Measurements from ENCODE around the gene KLF6.

KLF6 gene

GRCh38 chr10:3792710-3793219, 7.8 kb upstream of the KLF6 start:
- H3K27ac ChIP-seq (ENCODE audit: low read depth, low read length) = no peak overlapping the region
- no peaks in the 10 kb centered on the region for H3K4me1 ChIP-seq (ENCODE audit: control insufficient read depth, insufficient read depth, low read length)
- H3K27me3 ChIP-seq (ENCODE audit: control insufficient read depth, insufficient read depth, low read length) = no peaks in the 10 kb centered on the region
- no peak overlapping the region for H3K4me3 ChIP-seq (ENCODE audit: low read length)
- H3K36me3 ChIP-seq (ENCODE audit: control insufficient read depth, insufficient read depth, low read length) = no peaks in the 10 kb centered on the region
- no peak overlapping the region for H3K9ac ChIP-seq (ENCODE audit: low read length)

- Histone ChIP-seq H3K36me3 (ENCODE audit: control insufficient read depth, insufficient read depth, low read length) (no peaks in the 10 kb centered on the region), H3K9ac (ENCODE audit: low read length) (peak overlapping the region; percentile 16), H3K27me3 (ENCODE audit: control insufficient read depth, insufficient read depth, low read length) (no peaks in the 10 kb centered on the region), H3K27ac (ENCODE audit: low read depth, low read length) (no peak overlapping the region), H3K4me3 (ENCODE audit: low read length) (no peak overlapping the region), H3K4me1 (ENCODE audit: control insufficient read depth, insufficient read depth, low read length) (no peaks in the 10 kb centered on the region)
Measured at GRCh38 chr10:3791974-3792633, 7.1 kb upstream of the KLF6 start.

- Histone ChIP-seq H3K4me3 (ENCODE audit: low read length) (no peak overlapping the region), H3K27me3 (ENCODE audit: control insufficient read depth, insufficient read depth, low read length) (no peaks in the 10 kb centered on the region), H3K27ac (ENCODE audit: low read depth, low read length) (no peak overlapping the region), H3K36me3 (ENCODE audit: control insufficient read depth, insufficient read depth, low read length) (no peaks in the 10 kb centered on the region), H3K9ac (ENCODE audit: low read length) (no peak overlapping the region), H3K4me1 (ENCODE audit: control insufficient read depth, insufficient read depth, low read length) (no peaks in the 10 kb centered on the region)
Measured at GRCh38 chr10:3790858-3791257, 5.8 kb upstream of the KLF6 start.

GRCh38 chr10:3790272-3790671, 5.3 kb upstream of the KLF6 start:
- Histone ChIP-seq H3K27ac (ENCODE audit: low read depth, low read length) (no peak overlapping the region), H3K9ac (ENCODE audit: low read length) (no peak overlapping the region), H3K27me3 (ENCODE audit: control insufficient read depth, insufficient read depth, low read length) (no peaks in the 10 kb centered on the region), H3K4me3 (ENCODE audit: low read length) (no peak overlapping the region), H3K36me3 (ENCODE audit: control insufficient read depth, insufficient read depth, low read length) (no peaks in the 10 kb centered on the region), H3K4me1 (ENCODE audit: control insufficient read depth, insufficient read depth, low read length) (no peaks in the 10 kb centered on the region)

GRCh38 chr10:3789621-3790020, 4.6 kb upstream of the KLF6 start:
- Histone ChIP-seq H3K36me3 (ENCODE audit: control insufficient read depth, insufficient read depth, low read length) (no peaks in the 10 kb centered on the region), H3K4me1 (ENCODE audit: control insufficient read depth, insufficient read depth, low read length) (no peaks in the 10 kb centered on the region), H3K27me3 (ENCODE audit: control insufficient read depth, insufficient read depth, low read length) (no peaks in the 10 kb centered on the region), H3K9ac (ENCODE audit: low read length) (no peak overlapping the region), H3K27ac (ENCODE audit: low read depth, low read length) (no peak overlapping the region), H3K4me3 (ENCODE audit: low read length) (no peak overlapping the region)

- H3K4me3 ChIP-seq (ENCODE audit: low read length) = no peak overlapping the region
- H3K27me3 ChIP-seq (ENCODE audit: control insufficient read depth, insufficient read depth, low read length) = no peaks in the 10 kb centered on the region
- H3K9ac ChIP-seq (ENCODE audit: low read length) = no peak overlapping the region
- H3K4me1 ChIP-seq (ENCODE audit: control insufficient read depth, insufficient read depth, low read length) = no peaks in the 10 kb centered on the region
- H3K36me3 ChIP-seq (ENCODE audit: control insufficient read depth, insufficient read depth, low read length) = no peaks in the 10 kb centered on the region
- no peak overlapping the region for H3K27ac ChIP-seq (ENCODE audit: low read depth, low read length)
Measured at GRCh38 chr10:3787816-3788215, 2.8 kb upstream of the KLF6 start.

GRCh38 chr10:3787016-3787400, 2.0 kb upstream of the KLF6 start:
- Histone ChIP-seq H3K4me1 (ENCODE audit: control insufficient read depth, insufficient read depth, low read length) (no peaks in the 10 kb centered on the region), H3K9ac (ENCODE audit: low read length) (no peak overlapping the region), H3K4me3 (ENCODE audit: low read length) (no peak overlapping the region), H3K27me3 (ENCODE audit: control insufficient read depth, insufficient read depth, low read length) (no peaks in the 10 kb centered on the region), H3K36me3 (ENCODE audit: control insufficient read depth, insufficient read depth, low read length) (no peaks in the 10 kb centered on the region), H3K27ac (ENCODE audit: low read depth, low read length) (peak overlapping the region; percentile 99)

GRCh38 chr10:3786295-3787015, 1.4 kb upstream of the KLF6 start:
- Histone ChIP-seq H3K4me3 (ENCODE audit: low read length) (no peak overlapping the region), H3K36me3 (ENCODE audit: control insufficient read depth, insufficient read depth, low read length) (peaks cover 4% of the 10 kb centered on the region), H3K27ac (ENCODE audit: low read depth, low read length) (peak overlapping the region; percentile 99), H3K27me3 (ENCODE audit: control insufficient read depth, insufficient read depth, low read length) (no peaks in the 10 kb centered on the region), H3K4me1 (ENCODE audit: control insufficient read depth, insufficient read depth, low read length) (peaks cover 3% of the 10 kb centered on the region), H3K9ac (ENCODE audit: low read length) (no peak overlapping the region)

- H3K4me1 ChIP-seq (ENCODE audit: control insufficient read depth, insufficient read depth, low read length) = peaks cover 9% of the 10 kb centered on the region
- H3K36me3 ChIP-seq (ENCODE audit: control insufficient read depth, insufficient read depth, low read length) = peaks cover 8% of the 10 kb centered on the region
- no peaks in the 10 kb centered on the region for H3K27me3 ChIP-seq (ENCODE audit: control insufficient read depth, insufficient read depth, low read length)
Measured at GRCh38 chr10:3785851-3786271, 852 bp upstream of the KLF6 start.

GRCh38 chr10:3785251-3785850, 342 bp upstream of the KLF6 start:
- H3K4me1 ChIP-seq (ENCODE audit: control insufficient read depth, insufficient read depth, low read length) = peaks cover 13% of the 10 kb centered on the region
- peak overlapping the region; percentile 89 for H3K9ac ChIP-seq (ENCODE audit: low read length)
- H3K4me3 ChIP-seq (ENCODE audit: low read length) = peak overlapping the region; percentile 96
- peaks cover 12% of the 10 kb centered on the region for H3K36me3 ChIP-seq (ENCODE audit: control insufficient read depth, insufficient read depth, low read length)
- no peaks in the 10 kb centered on the region for H3K27me3 ChIP-seq (ENCODE audit: control insufficient read depth, insufficient read depth, low read length)
- peak overlapping the region; percentile 99 for H3K27ac ChIP-seq (ENCODE audit: low read depth, low read length)

More at GRCh38 chr10:3785851-3786271, 852 bp upstream of the KLF6 start:
- H3K4me3 ChIP-seq (ENCODE audit: low read length) = peak overlapping the region; percentile 75
- H3K9ac ChIP-seq (ENCODE audit: low read length) = peak overlapping the region; percentile 89
- H3K27ac ChIP-seq (ENCODE audit: low read depth, low read length) = peak overlapping the region; percentile 99

- peak overlapping the region; percentile 99 for H3K27ac ChIP-seq (ENCODE audit: low read depth, low read length)
- peak overlapping the region; percentile 83 for H3K9ac ChIP-seq (ENCODE audit: low read length)
- no peaks in the 10 kb centered on the region for H3K27me3 ChIP-seq (ENCODE audit: control insufficient read depth, insufficient read depth, low read length)
- peaks cover 28% of the 10 kb centered on the region for H3K4me1 ChIP-seq (ENCODE audit: control insufficient read depth, insufficient read depth, low read length)
- peak overlapping the region; percentile 96 for H3K4me3 ChIP-seq (ENCODE audit: low read length)
- H3K36me3 ChIP-seq (ENCODE audit: control insufficient read depth, insufficient read depth, low read length) = peaks cover 27% of the 10 kb centered on the region
Measured at GRCh38 chr10:3783682-3784432, 1.2 kb downstream of the KLF6 start.

- Histone ChIP-seq H3K4me1 (ENCODE audit: control insufficient read depth, insufficient read depth, low read length) (peaks cover 33% of the 10 kb centered on the region), H3K27me3 (ENCODE audit: control insufficient read depth, insufficient read depth, low read length) (no peaks in the 10 kb centered on the region), H3K4me3 (ENCODE audit: low read length) (peak overlapping the region; percentile 96), H3K9ac (ENCODE audit: low read length) (peak overlapping the region; percentile 83), H3K27ac (ENCODE audit: low read depth, low read length) (peak overlapping the region; percentile 99), H3K36me3 (ENCODE audit: control insufficient read depth, insufficient read depth, low read length) (peaks cover 33% of the 10 kb centered on the region)
Measured at GRCh38 chr10:3783316-3783681, 1.7 kb downstream of the KLF6 start.

Measured in rectal smooth muscle tissue (tissue), 1 donor.